Left lung (tissue), 10 donors: ENCODE results near the gene TAS1R3. TPM values are rescaled to one million over a fixed set of nuclear protein-coding genes. Genes with fewer than 3 reads are reported as not detected.

ENCODE experiments used
- ATAC-seq: fragments of 200-7000 bp; cut with Tn5 transposase; one replicate; pipeline ENCODE4 v1.9.1; 2020; ENCODE audit warnings: moderate library complexity
- DNase-seq, 4 donors: peaks; one replicate each; pipeline ENCODE4 v3.0.0-alpha.2; 2013 to 2020
- H3K27ac ChIP-seq, 2 donors: fragments of 200-600 bp; sonication (generic) in 1 of 2; one replicate each; pipeline versions ENCODE4 v1.5.0 to v1.8.0; 2020 to 2021
- H3K27me3 ChIP-seq, 2 donors: fragments of 200-600 bp; sonication (generic) in 1 of 2; one replicate each; pipeline versions ENCODE4 v1.5.0 to v1.8.0; 2020 to 2021
- H3K36me3 ChIP-seq, 2 donors: fragments of 200-600 bp; sonication (generic) in 1 of 2; one replicate each; pipeline versions ENCODE4 v1.5.0 to v1.8.0; 2020 to 2021
- H3K4me1 ChIP-seq, 2 donors: fragments of 200-600 bp; one replicate each; pipeline ENCODE4 v1.8.0; 2021
- H3K4me3 ChIP-seq, 2 donors: fragments of 200-600 bp; sonication (generic) in 1 of 2; one replicate each; pipeline versions ENCODE4 v1.5.0 to v1.8.0; 2020 to 2021; ENCODE audit warnings: mild to moderate bottlenecking in 1 of 2
- H3K9me3 ChIP-seq, 2 donors: fragments of 200-600 bp; sonication (generic) in 1 of 2; one replicate each; pipeline versions ENCODE4 v1.5.0 to v1.8.0; 2020 to 2021
- CTCF ChIP-seq, 2 donors: fragments of 200-600 bp; sonication (generic) in 1 of 2; IDR thresholded peaks; one replicate each; pipeline versions ENCODE4 v1.5.0 to v1.8.0; 2021; ENCODE audit warnings: antibody characterized with exemption in 2 of 2
- intact Hi-C, 2 donors: fragments of 100-400 bp; cut with DNase I; formaldehyde crosslinking; loops; one replicate each; pipeline versions ENCODE4 v1.11.2 to v1.14.2; 2022
- polyA plus RNA-seq, 6 donors: library from polyadenylated mRNA; unstranded; fragments of 120-200 nt; gene quantifications; one replicate each; pipeline ENCODE4 v1.2.1, GENCODE V29; 2013; ENCODE audit not compliant: insufficient read length in 6 of 6
- total RNA-seq, 2 donors: library from RNA; stranded (reverse); fragmentation: NEBNext Ultra II Directional; extraction: Animal tissue kit (Norgen Biotek cat#: 25700); gene quantifications; one replicate each; pipeline ENCODE4 v1.2.1, GENCODE V29; 2021
- donor health status: DM: no; HTN: yes; CAD: no.
- donor health status: DM: no; HTN: no; CAD: no.

The TAS1R3 gene
- total and polyA plus RNA-seq, 8 donors = 0.20 to 0.75 (median 0.34) TPM

GRCh38 chr1:1341549-1342021 is 10.5 kb downstream of the TAS1R3 start:
- ATAC-seq (no peak), DNase-seq (no peak)
- TF ChIP-seq CTCF (IDR thresholded peaks at IDR 0.05) = no peak
- peaks cover 13 to 28% of the 10 kb centered on the region in 2 donors for H3K4me1 ChIP-seq
- intact Hi-C loops = no loop called here
- no peak overlapping the region for H3K27ac ChIP-seq
- H3K36me3 ChIP-seq = peaks cover 0 to 51% of the 10 kb centered on the region in 2 donors
- H3K27me3 ChIP-seq = no peaks in the 10 kb centered on the region
- no peak overlapping the region for H3K4me3 ChIP-seq
- no peaks in the 10 kb centered on the region for H3K9me3 ChIP-seq

GRCh38 chr1:1342061-1342562 is 11.0 kb downstream of the TAS1R3 start:
- Histone ChIP-seq H3K4me1 (peaks cover 18 to 34% of the 10 kb centered on the region in 2 donors), H3K4me3 (no peak overlapping the region), H3K9me3 (no peaks in the 10 kb centered on the region), H3K27me3 (no peaks in the 10 kb centered on the region), H3K27ac (no peak overlapping the region), H3K36me3 (peaks cover 0 to 46% of the 10 kb centered on the region in 2 donors)
- TF ChIP-seq CTCF (IDR thresholded peaks at IDR 0.05) = no peak
- ATAC-seq (no peak), DNase-seq (no peak)
- intact Hi-C loops = no loop called here

GRCh38 chr1:1342584-1343115 is 11.6 kb downstream of the TAS1R3 start:
- Histone ChIP-seq H3K9me3 (no peaks in the 10 kb centered on the region), H3K4me1 (peaks cover 21 to 39% of the 10 kb centered on the region in 2 donors), H3K36me3 (peaks cover 0 to 41% of the 10 kb centered on the region in 2 donors), H3K4me3 (no peak overlapping the region), H3K27me3 (no peaks in the 10 kb centered on the region), H3K27ac (no peak overlapping the region)
- ATAC-seq = no peak
- no peak for DNase-seq
- intact Hi-C loops = no loop called here
- no peak for TF ChIP-seq CTCF (IDR thresholded peaks at IDR 0.05)

GRCh38 chr1:1343811-1344421 is 12.8 kb downstream of the TAS1R3 start:
- Histone ChIP-seq H3K27ac (no peak overlapping the region), H3K4me1 (peaks cover 21 to 51% of the 10 kb centered on the region in 2 donors), H3K4me3 (no peak overlapping the region), H3K27me3 (no peaks in the 10 kb centered on the region), H3K9me3 (no peaks in the 10 kb centered on the region), H3K36me3 (peaks cover 0 to 29% of the 10 kb centered on the region in 2 donors)
- TF ChIP-seq CTCF (IDR thresholded peaks at IDR 0.05) = no peak
- ATAC-seq (no peak), DNase-seq (peak in 1 of 4 donors; percentile 73)
- intact Hi-C loops = no loop called here

GRCh38 chr1:1344655-1345361 is 13.7 kb downstream of the TAS1R3 start:
- DNase-seq (peak in 2 of 4 donors; percentile 71 to 87), ATAC-seq (peak; percentile 61)
- no peaks in the 10 kb centered on the region for H3K27me3 ChIP-seq
- intact Hi-C loops = no loop called here
- peak overlapping the region; percentile 44 to 58 for H3K27ac ChIP-seq
- H3K4me3 ChIP-seq = peak overlapping the region in 1 of 2 donors; percentile 9
- peaks cover 0 to 20% of the 10 kb centered on the region in 2 donors for H3K36me3 ChIP-seq
- TF ChIP-seq CTCF (IDR thresholded peaks at IDR 0.05) = peak in 1 of 2 donors; percentile 20
- peaks cover 21 to 51% of the 10 kb centered on the region in 2 donors for H3K4me1 ChIP-seq
- H3K9me3 ChIP-seq = no peaks in the 10 kb centered on the region
